Activated CD4-positive, alpha-beta T cell treated with anti-CD3 and anti-CD28 coated beads for 48 hours (primary cell): ENCODE measurements around the gene ABI3.

Experiments
- DNase-seq: peaks from one replicate; pipeline ENCODE4 v3.0.0-alpha.2; 2020

Gene ABI3

DNA sequence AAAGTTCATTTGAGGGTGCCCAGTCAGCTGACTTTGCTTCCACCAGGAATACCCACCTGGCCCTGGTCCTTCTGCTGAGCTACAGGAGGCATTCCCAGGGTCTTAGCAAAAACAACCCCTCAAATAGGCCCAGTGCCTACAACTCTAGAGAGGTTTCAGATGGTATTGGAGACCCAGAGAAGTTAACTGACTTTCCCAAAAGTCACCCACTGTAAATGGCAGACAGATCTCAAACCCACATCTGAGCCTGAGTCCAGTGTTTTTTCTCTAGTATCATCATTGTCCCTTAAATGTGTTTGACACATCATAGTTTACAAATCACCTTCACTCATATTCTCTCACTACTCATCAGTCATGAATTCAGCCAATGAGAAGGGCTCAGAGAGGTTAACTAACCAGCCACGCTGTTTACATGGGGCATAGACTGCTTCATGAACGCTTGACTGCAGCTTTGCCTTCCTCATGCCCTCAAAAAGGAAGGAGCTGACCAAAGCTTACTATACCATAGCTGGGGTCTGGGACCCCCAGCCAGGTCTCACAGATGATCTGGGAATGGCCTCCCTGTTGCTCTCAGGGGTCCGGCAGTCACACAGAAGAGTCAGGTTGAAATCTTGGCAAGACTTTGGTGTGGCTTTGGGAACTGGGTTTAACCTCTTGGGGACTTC lies 16.4 kb downstream of the ABI3 start:
- DNase-seq = no peak

DNA sequence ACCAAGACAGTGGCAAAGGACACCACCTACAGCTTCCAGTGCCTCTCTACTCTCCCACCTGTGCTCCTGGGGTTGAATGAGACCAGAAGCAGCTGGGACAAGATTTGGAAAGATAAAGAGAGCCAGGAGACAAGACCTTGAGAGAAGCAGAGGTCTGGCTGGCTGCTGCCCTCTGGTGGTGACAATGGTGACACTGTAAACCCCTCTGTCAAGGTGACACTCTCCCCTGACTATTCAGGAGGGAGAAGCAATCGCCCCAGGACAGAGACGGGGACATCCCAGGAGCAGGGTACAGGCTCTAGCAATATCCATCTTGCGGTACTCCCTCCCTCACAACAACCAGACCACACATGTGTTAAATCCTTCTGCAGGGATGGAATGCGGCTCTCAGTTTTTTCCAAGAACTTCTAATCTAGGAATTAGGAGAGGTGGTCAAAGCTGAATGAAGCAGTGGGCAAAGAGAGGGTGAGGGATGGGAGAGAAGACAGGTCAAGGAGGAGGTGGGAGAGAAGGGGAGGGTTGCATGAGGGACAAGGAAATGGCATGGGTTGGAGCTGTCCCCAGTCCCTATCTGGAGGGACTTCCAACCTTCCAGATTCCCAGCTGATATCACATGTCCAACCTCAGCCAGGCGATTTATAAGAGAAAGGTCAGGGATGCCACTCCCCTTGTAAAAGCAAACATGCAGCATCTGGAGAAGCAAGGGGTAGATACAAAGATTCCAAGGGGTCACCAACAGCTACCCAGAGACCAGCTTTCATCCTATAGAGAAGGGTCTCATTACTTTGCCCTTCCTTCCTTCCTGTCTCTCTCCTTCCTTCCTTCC lies 17.1 kb downstream of the ABI3 start:
- DNase-seq = peak; percentile 85

DNA sequence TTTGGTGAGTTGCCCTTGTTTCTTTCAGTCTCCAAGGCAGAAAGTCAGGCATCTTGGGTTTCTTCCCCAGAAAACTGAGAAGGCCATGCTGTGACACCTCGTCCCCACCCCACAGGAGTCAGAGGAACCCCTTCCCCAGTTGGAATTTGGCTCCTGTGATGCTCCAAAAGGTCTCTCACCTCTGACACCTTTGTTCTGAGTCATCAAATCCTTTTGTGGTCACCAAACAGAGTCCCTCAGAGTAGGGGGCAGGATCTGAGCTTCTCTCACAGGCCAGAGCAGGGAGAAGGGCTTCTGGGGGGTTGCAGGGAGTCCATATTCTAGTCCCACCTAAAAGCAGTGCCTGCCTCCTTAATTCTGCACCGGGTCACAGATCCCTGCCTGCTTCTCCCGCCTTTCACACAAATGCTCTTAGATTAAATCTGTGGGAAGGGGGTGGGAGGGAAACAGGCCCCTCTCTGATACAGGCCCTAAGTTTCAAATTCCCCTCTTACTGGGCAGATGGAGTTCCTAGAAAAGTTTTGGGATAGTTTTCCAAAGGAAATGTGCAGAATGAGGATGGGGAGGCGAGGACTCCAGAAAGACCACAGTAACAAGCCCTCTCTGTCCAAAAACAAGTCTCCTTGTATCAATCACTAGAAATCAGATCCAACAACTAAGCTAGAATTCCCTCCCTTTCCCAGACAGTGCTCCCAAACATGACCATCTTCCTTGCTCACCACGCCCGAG lies 18.7 kb downstream of the ABI3 start:
- no peak for DNase-seq

DNA sequence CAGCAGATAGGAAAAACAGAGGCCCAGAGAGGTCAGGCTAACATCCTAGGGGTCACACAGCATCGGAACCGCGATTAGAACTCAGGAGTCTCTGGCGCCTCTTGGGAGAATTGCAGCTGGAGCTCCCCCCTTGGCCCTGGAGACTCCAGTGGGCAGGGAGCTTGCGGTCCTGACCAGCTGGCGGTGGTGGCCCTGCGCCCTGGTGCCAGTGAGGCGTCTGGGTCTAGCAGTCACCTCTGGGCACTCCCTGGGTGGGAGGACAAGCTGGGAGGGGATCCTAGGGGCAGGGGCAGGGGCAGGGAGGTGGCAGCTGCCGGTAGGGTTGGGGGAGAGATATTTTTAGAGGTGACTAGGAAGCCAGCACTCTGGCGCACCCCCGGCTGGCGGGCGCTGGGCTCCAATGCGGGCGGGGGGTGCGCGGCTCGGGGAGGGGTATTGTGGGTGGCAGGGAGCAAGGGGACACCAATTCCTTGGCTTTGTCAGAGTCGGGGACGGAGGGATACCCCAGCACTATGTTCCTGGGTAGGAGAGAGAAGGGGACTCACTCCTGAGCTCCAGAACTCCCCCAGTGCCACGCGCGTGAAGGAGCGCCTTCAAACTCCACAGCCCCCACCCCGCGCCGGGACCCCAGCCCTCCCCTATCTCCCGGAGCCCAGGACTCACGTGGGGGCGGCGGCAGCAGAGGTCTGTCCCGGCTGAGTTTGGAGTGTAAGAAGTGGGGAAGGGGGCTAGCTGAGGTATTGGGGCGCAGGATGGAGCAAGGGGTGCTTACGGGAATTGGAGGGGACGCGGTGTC lies 19.5 kb downstream of the ABI3 start:
- DNase-seq = no peak

DNA sequence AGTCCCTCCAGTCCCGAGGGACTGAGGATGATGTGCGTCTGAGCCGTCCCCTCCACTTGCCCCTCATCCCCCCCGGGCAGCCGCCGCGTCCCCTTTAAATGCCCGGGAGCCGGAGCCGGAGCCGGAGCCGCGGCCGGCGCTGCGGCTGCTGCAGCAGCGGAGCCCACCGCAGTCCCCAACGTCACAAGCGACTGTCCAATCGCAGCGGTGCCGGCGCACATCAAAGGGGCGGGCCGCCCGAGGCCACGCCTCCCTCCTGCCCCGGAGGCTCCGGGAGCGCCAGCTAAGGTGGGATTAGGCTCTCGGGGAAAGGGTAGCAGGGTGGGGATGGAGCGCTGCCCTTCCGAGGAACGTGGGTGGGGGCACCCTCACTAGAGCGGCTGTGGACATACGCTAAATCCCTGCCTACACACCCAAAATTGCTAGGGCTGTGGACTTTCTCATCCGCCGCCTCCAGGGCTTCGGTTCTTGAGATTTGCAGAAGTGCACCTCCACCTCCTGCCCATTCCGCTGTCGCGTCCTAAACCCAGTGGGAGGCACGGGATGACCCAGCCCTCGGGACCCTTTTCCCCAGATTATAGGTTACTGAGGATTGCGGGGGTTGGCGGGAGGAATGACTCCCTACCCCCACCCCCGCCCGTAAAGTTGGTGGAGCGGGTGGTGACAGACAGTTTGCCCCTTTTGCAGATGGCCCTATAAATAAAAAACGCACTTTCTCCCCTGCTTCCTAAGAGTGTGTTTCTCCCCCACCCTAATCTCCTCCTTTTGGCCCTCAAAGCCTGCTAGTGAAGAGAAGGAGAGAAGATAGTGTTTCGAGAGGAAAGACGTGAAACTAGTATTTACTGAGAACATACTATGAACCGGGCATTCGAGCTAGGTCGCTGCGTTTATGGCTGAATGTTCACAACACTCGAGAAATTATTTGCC lies 20.4 kb downstream of the ABI3 start, which contains the start of gene PHOSPHO1:
TSS of gene PHOSPHO1 (minus strand) at position 152 of the 927 bp plus-strand sequence. CDS start 4,096 bp downstream, outside the sequence.
- DNase-seq = peak; percentile 89

DNA sequence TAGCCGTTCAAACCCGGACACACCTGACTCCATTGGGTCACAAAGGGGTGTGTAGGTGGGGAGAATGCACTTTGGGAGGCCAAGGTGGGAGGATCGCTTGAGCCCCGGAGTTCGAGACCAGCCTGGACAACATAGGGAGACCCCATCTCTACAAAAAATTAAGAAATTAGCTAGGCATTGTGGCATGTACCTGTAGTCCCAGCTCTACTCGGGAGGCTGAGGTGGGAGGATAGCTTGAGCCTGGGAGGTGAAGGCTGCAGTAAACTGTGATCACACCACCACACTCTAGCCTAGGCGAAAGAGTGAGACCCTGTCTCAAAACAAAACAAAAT lies 21.0 kb downstream of the ABI3 start:
- no peak for DNase-seq

DNA sequence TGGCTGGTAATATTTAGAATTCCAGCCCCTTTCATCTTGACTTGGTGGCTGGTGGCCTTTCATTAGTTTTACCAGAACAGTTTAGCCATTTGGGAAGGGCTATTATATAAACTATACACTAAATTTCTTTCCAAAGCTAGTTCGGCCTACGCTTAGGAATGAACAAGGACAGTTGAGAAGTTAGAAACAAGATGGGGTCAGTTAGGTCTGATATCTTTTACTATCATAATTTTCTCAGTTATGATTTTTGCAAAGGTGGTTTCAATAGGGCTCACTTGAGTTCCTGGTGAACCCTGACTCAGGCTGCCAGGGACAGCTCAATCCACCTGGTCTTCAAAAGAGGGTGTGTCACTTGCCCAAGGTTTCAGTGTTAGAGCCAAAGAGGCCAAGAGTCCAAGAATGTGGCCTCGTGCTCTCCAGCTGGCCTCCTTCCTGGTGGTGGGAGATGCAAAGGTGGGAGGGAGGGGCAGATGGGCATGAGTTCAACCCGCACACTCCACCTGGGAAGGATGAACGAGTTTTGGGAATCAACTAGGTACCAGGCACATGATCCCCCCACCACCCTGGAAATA lies 24.1 kb downstream of the ABI3 start:
- DNase-seq = no peak

DNA sequence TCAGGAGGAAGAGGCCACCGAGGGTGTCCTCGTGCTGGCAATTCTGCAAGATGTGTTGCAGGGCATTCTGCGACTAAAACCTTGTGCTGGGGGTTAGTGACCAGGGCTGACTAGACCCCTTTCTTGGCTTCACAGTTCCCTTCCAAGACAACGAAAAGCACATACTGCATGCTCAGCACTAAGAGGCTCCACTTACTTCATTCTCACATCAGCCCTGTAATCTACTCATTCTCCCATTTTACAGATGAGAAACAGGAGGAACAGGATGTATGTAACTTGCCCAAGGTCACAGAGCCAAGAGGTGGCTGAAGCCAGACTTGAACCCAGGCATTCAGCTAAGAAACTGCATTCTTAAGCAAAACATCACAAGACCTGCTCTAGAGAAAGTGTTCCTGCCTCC lies 25.4 kb downstream of the ABI3 start:
- no peak for DNase-seq

DNA sequence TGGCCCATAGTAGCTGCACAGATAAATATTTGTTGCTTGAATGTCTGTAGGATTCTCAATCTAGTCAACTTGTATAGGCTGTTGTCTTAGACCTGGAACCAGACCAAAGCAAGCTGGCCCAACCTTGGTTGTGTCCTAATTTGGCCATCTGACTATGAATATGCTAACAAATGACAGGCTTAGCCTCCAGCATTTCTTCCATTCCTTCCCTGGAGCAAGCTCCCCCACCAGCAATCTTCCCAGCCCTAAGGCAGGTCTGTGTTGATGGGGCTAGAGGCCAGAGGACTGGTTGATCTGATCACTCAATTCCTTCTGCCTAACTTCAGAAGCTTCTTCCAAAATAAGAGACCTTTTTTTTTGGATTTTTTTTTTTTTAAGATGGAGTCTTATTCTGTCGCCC lies 29.5 kb downstream of the ABI3 start:
- DNase-seq = no peak

DNA sequence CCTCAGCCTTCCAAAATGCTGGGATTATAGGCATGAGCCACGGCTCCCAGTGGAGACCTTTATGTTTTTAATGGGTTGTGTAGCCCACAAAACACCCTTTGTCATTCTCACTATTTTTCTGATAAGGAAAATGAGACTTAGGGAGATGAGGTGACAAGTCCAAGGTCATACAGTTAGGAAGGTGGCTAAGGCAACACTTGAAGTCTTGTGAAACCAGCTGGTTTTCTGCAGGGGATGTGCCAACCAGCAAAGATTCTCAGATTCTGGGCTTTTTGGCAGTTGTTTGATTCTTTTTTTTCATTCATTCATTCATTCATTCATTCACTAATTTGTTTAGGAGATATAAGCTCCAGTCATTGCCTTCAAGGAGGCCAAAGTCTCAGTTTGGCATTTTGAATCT lies 30.1 kb downstream of the ABI3 start:
- no peak for DNase-seq

DNA sequence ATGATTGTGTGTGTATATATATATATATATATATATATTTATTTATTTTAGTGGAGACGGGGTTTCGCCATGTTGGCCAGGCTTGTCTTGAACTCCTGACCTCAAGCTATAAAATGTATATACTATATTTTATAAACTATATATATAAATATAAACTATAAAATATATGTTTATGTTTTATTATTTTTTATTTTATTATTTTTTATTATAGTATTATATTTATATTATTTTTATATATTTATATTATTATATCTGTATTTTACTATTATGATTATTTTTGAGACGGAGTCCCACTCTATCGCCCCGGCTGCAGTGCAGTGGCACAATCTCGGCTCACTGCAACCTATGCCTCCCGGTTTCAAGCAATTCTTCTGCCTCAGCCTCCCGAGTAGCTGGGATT lies 30.5 kb downstream of the ABI3 start:
- no peak for DNase-seq

DNA sequence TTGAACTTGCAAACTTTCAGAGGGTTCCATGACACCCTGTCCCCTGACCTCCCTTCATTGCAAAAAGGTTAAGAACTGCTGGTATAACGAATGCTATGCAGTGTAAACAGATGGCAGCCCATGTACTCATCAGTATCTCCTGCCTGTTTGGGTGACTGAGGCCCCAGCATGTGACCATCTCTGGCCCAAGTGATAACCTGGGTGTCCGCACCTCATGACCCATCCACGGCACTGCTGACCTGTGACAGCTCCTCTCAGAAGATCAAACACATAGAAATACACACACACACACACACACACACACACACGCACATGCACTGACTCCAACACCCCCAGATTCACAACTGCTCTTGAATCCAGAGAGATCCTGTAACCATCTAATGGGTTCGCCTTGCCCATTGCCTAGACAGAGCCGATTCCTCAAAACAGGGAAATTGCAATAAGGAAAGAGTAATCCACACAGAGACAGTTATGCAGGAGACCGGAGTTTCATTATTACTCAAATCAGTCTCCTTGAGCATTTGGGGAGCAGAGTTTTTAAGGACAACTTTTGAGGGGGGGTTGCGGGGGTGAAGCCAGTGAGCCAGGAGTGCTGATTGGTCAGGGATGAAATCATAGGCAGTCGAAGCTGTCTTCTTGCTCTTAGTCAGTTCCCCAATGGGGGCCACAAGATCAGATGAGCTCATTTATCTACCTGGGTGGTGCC lies 31.3 kb downstream of the ABI3 start:
- no peak for DNase-seq

DNA sequence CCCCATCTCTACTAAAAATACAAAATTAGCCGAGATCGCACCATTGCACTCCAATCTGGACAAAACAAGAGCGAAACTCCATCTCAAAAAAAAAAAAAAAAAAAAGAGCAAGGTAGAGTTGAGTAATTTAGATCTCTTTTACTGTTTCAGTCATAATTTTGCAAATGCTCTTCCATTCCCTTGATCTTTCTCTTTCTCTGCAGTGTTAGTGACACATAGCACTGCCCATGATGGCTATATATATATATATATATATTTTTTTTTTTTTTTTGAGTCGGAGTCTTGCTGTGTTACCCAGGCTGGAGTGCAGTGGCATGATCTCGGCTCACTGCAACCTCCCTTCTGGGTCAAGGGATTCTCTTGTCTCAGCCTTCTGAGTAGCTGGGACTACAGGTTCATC lies 32.3 kb downstream of the ABI3 start:
- DNase-seq = no peak

DNA sequence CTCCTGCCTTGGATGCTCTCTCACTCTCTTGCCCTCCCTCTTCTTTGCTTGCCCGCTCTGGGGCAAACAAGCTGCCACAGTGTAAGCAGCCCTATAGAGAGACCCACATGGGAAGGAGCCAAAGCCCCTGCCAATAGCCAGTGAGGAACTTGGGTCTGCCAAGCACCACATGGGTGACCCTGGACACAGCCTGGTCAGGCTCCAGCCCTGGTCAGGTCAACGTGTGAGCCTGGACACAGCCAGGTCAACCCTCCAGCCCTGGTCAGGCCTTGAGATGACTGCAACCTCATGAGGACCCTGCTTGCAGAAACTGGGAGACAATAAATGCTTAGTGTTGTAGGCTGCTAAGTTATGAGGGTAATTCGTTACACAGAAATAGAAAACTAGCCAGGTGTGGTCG lies 34.3 kb downstream of the ABI3 start:
- DNase-seq = no peak

DNA sequence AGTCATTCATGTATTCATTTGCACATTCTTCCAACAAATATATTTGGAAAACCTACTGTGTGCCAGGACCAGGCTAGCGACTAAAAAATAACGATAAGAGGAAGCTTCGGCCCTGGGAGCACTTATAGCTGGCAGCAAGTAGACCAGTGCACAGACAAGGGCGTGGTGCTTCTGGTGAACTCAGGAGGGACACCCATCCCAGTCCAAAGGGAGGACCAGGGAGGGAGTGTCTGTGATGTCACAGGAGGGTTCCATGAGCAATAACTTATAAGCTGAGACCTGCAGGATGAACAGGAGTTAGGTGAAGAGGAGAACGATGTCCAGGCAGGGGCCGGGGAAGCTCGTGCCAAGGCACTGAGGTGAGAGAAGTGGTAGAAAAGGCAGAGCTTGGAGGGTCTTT lies 37.4 kb downstream of the ABI3 start:
- DNase-seq = no peak

DNA sequence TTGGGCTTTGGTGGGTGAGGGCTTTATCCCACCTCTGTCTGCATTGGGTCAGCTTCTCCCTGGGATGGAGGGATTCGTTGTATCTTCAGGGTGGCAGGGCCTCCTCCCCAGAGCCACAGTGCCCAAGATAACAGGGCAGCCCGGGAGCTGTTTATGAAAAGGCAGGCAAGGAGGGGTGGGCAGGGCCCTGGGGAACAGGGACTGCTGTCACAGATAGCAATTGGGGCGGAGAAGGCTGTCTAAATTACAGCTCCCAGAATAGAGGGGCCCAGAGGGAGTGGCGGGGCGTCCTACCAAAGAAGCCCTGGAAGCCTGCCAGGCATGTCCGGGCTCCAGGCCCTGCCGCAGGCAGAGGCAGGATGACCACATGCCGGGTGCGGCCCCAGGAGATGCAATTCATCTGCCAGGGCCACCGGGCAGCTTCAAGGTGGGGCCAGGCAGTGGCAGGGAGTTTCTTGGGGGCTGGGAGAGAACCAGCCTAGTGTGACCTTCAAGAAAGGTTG lies 38.8 kb downstream of the ABI3 start:
- no peak for DNase-seq

DNA sequence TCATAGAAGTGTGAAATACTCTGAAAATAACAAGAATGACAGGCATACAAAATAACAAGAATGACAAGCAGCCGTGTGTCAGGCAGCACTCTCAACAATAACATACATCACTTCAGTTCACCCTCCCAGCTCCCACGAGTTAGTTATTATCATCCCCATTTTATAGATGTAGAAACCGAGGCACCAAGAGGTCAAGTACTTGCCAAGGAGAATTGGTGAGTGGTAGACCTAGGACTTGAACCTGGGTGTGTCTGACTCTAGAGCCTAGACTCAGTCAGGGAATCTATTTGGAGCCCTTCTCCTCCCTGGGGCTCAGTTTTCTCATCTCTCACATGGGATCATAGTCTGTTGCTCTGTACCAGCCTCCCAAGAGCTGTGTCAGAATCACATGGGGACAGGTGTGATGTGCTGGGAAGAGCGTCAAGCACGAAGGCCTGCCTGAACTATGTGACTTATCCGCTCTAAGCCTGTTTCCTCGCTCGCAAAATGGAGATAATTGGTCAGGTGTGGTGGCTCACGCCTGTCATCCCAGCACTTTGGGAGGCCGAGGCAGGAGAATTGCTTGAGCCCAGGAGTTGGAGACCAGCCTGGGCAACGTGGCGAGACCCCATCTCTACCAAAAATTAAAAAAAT lies 39.5 kb downstream of the ABI3 start:
- no peak for DNase-seq

DNA sequence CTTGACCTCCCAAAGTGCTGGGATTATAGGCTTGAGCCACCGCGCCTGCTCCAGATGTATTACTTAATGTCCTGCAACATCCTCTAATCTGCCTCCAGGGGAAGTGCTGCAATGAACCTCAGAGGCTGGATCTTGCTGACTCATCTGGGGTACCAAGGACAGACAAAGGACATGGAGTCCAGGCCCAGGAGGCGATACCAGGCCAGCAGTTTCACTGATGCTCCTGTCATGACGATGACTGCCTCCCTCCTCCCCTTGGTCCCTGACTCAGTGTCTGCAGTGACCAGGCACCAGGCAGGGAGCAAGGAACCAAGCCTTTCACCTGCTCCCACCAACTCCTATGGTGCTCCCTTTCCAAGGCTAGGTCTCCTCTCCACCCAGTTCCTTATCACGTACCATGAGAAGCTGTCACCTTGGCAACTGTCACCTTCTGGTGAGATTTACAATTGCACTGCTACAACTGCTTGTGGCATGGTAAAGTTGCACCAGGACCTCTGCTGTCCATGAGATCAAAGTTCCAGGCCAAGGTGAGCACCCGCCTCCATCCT lies 41.7 kb downstream of the ABI3 start:
- no peak for DNase-seq

DNA sequence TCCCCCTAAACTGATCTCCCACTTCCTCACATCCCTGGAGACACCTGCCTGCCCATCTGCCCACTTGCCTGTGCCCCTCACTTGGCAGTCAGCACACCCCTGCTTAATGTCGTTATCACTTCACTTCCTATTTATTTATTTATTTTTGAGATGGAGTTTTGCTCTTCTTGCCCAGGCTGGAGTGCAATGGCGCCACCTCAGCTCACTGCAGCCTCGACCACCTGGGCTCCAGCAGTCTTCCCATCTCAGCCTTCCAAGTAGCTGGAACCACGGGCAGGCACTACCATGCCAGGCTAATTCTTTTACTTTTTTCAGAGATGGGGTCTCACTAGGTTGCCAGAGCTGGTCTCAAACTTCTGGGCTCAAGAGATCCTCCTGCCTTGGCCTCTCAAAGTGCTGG lies 43.6 kb downstream of the ABI3 start:
- no peak for DNase-seq

DNA sequence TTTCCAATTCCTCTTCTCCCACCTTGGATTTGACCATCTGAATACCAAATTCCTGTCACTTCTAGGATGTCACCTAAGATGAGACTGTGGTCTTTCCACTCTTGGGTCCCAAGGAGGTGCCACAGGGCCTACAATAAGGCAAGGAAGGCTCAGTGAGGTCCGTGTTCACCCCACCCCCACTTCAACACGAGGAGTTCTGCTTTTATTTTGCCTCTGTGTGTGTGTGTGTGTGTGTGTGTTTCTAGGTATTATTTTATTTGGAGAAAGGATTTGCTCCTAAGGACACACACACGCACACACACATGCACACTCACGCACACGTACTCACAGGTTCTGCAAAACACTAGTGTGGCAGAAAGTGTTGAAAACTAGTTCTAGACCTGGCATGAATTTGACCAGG lies 44.6 kb downstream of the ABI3 start:
- no peak for DNase-seq
